A549 (cell line): ENCODE results near the gene HOXC6.

Experiments used
- CTCF ChIP-seq: fragments of >200 bp; sonication (Bioruptor Twin); formaldehyde crosslinking; IDR thresholded peaks from 3 replicates; pipeline ENCODE4 v1.5.1; 2016
- JUN ChIP-seq, 2 experiments: fragments of >200 bp; sonication (Bioruptor Twin); formaldehyde crosslinking; IDR thresholded peaks; 2 replicates in 1 of 2; 3 replicates in 1 of 2; pipeline ENCODE4 v1.6.1; 2016 to 2017
- POLR2A ChIP-seq: IDR thresholded peaks from 2 replicates; pipeline ENCODE4 v1.6.1; 2012; ENCODE audit warnings: mild to moderate bottlenecking, low read length
- ZNF302 ChIP-seq: fragments of 250-450 bp; sonication (Bioruptor Pico); IDR thresholded peaks from 2 replicates; pipeline ENCODE4 v1.9.0; 2021; ENCODE audit warnings: inconsistent platforms, mild to moderate bottlenecking, moderate library complexity

GRCh38 chr12:53983568-53983949 is 44.7 kb upstream of the HOXC6 start:
- TF ChIP-seq POLR2A (no peak), CTCF (no peak), ZNF302 (CRISPR knock-in tag) (no peak), JUN (IDR thresholded peaks at IDR 0.05) (no peak)
